ENCODE data around the gene TERB2.
A peak's percentile ranks its signal among the peaks of the same experiment; 100 is the strongest.
"Not testable (repeated sequence)": the region's sequence is repeated elsewhere in the genome, so short reads cannot be mapped to it uniquely, and the experiment has no call there.

Gene TERB2

DNA sequence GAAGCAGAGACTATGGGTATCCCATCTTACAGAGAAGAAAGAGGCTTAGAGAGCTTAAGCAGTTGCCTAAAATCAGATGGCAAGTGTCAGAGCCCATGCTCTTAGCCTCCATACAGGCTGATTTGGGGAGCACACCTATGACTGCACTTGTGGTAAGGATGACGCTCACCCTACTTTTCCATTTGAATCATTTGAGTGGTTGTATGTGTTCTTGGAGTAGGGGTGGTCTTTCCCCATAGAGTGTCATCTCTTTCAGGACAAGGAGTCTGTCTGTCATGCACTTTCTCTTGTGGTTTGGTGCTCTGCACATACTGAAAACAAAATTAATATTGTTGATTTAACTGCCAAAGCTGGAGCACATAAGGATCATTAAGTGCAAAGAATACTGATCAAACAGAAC is 31.2 kb downstream of the TERB2 start:
- peaks cover 25% of the 10 kb centered on the region for H3K27me3 Mint-ChIP-seq

DNA sequence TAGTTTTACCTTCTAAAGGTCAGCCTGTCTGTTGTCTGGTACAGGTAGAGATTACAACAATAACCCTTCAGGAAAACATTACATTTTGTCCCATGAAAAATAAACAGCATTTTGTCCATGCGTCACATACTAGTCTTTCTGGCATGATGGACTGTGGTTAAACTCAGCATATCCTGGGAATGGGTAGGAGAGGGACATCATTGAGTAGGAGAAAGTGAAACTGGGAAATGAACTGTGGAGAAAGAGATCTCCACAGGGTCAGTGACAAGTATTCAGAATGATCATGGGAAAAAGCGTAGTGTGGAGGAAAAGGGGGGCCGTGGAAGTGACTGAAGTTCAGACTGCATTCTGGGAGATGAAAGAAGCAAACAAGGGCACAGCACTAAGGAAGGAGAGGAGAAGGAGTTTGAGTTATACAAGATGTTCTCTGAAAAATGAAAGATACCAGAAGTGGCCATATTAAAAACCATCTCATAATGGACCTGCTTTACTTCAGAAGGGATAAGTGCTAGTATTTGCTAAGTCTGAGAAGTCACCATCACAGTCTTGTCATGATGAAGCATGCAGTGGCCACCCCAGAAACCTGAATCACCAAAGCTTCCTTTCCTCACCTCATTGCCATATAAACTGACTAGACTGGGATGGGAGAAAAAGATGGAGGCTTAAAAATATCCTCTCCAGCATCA is 31.8 kb downstream of the TERB2 start:
- not testable (repeated sequence) for H3K36me3 Mint-ChIP-seq

More for the DNA sequence above, 31.2 kb downstream of the TERB2 start:
- not testable (repeated sequence) for ATAC-seq, H3K27ac Mint-ChIP-seq, H3K4me3 Mint-ChIP-seq, H3K36me3 Mint-ChIP-seq, H3K9me3 Mint-ChIP-seq, H3K4me1 Mint-ChIP-seq

DNA sequence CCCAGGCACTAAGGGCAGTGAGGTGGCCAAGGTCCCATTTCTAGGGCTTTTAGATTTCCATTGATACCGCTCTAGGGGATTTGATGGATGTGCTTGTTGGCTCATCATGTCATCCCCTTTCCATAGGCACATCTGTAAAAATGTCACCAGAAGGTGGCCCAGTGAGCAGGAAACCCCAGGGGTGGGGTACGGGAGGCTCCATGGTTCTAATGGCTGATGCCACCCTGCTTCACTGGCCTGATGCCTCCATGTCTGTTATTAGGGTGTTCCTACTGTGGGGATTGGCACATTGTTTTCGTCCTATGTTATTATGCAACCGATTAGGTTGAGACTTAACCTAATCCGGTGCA is 32.4 kb downstream of the TERB2 start:
- peaks cover 19% of the 10 kb centered on the region for H3K27me3 Mint-ChIP-seq
- not testable (repeated sequence) for ATAC-seq, H3K27ac Mint-ChIP-seq, H3K9me3 Mint-ChIP-seq, H3K36me3 Mint-ChIP-seq, H3K4me3 Mint-ChIP-seq, H3K4me1 Mint-ChIP-seq

More for the DNA sequence above, 31.8 kb downstream of the TERB2 start:
- H3K4me1 Mint-ChIP-seq, H3K9me3 Mint-ChIP-seq, ATAC-seq, H3K4me3 Mint-ChIP-seq, H3K27ac Mint-ChIP-seq: not testable (repeated sequence)
- H3K27me3 Mint-ChIP-seq, result peaks cover 24% of the 10 kb centered on the region

DNA sequence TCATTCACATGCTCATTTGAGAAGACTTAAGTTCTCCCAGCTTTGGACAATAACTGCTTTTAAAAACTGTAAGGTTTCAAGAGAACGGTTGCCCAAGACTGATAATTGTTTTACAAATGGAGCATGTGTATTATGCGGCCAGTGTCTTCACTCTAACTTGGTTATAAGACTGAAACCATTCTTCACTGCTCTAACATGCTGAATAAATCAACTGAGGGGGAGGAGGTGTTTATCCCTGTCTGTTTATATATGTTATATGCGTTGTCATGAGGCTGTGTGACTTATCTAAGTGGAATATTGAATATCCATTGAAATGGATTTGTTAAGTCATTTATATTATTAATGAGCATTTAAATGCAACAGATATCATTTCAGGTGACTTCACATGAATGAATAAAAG is 41.1 kb downstream of the TERB2 start:
- H3K27me3 Mint-ChIP-seq, H3K9me3 Mint-ChIP-seq, H3K4me3 Mint-ChIP-seq, ATAC-seq, H3K27ac Mint-ChIP-seq, H3K4me1 Mint-ChIP-seq, H3K36me3 Mint-ChIP-seq: not testable (repeated sequence)

DNA sequence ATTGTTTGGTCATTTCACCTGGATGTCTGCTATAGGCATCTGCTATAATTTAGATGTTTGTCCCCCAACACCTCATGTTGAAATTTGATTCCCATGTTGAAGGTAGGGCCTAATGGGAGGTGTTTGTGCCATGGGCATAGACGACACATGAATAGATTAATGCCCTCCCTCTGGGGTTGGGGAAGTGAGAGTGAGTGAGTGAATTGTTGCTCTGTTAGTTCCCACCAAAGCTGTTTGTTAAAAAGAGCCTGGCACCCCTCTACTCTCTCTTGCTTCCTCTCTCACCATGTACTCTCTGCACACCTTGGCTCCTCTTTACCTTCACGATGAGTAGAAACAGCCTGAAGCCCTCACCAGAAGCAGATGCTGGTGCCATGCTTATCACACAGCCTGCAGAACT is 42.6 kb downstream of the TERB2 start:
- H3K4me1 Mint-ChIP-seq, result peaks cover 6% of the 10 kb centered on the region
- H3K36me3 Mint-ChIP-seq, result no peaks in the 10 kb centered on the region
- no peak for ATAC-seq
- H3K27me3 Mint-ChIP-seq, result no peaks in the 10 kb centered on the region
- H3K9me3 Mint-ChIP-seq, result no peaks in the 10 kb centered on the region
- H3K27ac Mint-ChIP-seq, result no peak overlapping the region
- no peak overlapping the region for H3K4me3 Mint-ChIP-seq

DNA sequence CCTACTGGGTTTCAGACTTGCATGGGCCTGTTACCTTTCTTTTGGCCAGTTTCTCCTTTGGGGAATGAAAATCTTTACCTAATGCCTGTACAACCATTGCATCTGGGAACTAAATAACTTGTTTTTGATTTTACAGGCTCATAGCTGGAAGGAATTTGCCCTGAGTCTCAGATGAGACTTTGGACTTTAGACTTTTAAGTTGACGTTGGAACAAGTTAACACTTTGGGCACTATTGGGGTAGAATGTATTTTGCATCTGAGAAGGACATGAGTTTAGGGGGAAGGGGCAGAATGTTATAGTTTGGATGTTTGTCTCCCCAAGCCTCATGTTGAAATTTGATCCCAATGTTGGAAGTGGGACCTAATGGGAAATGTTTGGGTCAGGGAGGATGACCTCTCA is 44.7 kb downstream of the TERB2 start:
- not testable (repeated sequence) for H3K36me3 Mint-ChIP-seq

DNA sequence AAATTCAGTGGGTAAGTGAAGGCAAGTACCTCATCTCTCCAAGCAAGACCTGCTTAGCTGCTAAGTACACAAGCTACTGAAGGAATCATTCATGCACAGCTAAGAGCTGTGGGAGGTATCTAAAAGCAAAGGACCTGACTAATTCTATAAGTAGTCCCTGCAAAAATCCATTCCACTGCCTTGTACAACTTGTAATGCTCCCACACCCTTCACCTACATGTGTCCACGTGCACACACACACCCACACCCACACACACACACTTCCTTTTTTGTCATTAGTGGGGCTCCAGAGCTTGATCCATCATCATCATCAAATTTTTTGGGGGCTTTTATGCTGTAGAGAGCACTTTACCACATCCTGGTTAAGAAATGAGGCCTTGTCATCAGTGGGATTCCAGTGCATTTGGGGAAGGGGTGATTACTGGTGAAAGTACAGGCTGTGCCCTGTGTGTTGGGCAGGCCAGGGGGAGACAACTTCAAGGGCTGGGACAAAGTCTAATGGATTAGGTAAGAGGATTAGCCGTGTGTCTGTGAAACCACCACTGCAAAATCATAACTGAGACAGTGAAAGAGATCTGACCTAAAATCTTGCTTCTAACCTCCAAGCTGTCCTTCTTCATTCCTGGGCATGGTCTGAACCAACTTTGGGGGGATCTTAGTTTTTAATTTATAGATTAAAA is 47.4 kb downstream of the TERB2 start:
- H3K9me3 Mint-ChIP-seq, H3K4me3 Mint-ChIP-seq, H3K36me3 Mint-ChIP-seq, H3K27me3 Mint-ChIP-seq, H3K4me1 Mint-ChIP-seq, H3K27ac Mint-ChIP-seq: not testable (repeated sequence)
- peak; percentile 70 for ATAC-seq

More for the DNA sequence above, 44.7 kb downstream of the TERB2 start:
- not testable (repeated sequence) for ATAC-seq, H3K4me3 Mint-ChIP-seq, H3K27me3 Mint-ChIP-seq, H3K4me1 Mint-ChIP-seq, H3K27ac Mint-ChIP-seq, H3K9me3 Mint-ChIP-seq

DNA sequence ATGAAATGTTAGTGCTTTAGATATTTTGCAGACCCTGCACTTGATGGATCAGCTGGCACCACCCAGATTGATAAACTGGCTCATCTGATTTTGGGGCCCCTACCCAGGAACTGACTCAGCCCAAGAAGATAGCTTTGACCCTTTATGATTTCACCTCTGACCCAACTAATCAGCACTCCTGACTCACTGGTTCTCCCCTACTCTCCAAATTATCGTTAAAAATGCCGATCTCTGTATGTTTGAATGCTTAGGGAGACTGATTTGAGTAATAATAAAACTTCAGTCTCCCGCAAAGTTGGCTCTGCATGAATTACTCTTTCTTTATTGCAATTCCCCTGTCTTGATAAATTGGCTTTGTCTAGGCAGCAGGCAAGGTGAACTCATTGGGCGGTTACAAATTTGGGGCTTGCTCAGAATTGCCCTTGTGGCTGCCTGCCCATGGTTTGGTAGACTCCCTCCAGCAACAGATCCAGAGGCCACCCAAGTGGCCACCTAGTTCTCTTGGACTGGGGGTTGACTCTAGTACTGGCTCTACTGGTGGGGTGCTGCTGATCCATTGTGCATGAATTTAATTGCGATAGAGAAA is 48.2 kb downstream of the TERB2 start:
- ATAC-seq, result peak; percentile 39
- H3K27ac Mint-ChIP-seq, H3K4me3 Mint-ChIP-seq, H3K4me1 Mint-ChIP-seq, H3K9me3 Mint-ChIP-seq, H3K36me3 Mint-ChIP-seq, H3K27me3 Mint-ChIP-seq: not testable (repeated sequence)

DNA sequence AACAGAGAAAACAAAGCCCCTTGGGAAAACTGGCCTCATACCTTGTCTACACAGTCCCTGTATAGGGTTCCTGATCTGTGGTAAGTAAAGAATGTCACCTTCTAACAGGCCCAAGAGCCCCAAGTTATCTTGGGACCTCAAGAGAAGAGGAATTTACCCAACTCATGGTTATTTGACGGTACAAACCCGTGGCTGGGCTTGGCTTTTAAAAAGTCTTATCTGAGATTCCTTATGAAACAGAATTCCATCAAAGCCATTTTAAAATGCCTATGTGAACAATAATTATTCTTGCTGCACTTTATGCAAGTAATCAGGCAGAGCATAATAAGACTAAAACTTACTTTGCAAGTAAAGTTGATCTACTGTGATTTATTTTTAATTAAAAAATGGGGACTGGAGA is 52.6 kb downstream of the TERB2 start:
- Mint-ChIP-seq H3K4me3 (no peak overlapping the region), H3K27ac (no peak overlapping the region), H3K36me3 (no peaks in the 10 kb centered on the region), H3K4me1 (no peaks in the 10 kb centered on the region), H3K27me3 (peaks cover 8% of the 10 kb centered on the region), H3K9me3 (no peaks in the 10 kb centered on the region)
- no peak for ATAC-seq

DNA sequence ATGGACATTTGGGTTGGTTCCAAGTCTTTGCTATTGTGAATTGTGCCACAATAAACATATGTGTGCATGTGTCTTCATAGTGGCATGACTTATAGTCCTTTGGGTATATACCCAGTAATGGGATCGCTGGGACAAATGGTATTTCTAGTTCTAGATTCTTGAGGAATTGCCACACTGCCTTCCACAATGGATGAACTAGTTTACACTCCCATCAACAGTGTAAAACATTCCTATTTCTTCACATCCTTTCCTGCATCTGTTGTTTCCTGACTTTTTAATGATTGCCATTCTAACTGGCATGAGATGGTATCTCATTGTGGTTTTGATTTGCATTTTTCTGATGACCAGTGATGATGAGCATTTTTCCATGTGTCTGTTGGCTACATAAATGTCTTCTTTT is 58.6 kb downstream of the TERB2 start:
- H3K27ac Mint-ChIP-seq, H3K4me1 Mint-ChIP-seq, H3K36me3 Mint-ChIP-seq, ATAC-seq, H3K4me3 Mint-ChIP-seq, H3K9me3 Mint-ChIP-seq: not testable (repeated sequence)
- H3K27me3 Mint-ChIP-seq, result peaks cover 30% of the 10 kb centered on the region

DNA sequence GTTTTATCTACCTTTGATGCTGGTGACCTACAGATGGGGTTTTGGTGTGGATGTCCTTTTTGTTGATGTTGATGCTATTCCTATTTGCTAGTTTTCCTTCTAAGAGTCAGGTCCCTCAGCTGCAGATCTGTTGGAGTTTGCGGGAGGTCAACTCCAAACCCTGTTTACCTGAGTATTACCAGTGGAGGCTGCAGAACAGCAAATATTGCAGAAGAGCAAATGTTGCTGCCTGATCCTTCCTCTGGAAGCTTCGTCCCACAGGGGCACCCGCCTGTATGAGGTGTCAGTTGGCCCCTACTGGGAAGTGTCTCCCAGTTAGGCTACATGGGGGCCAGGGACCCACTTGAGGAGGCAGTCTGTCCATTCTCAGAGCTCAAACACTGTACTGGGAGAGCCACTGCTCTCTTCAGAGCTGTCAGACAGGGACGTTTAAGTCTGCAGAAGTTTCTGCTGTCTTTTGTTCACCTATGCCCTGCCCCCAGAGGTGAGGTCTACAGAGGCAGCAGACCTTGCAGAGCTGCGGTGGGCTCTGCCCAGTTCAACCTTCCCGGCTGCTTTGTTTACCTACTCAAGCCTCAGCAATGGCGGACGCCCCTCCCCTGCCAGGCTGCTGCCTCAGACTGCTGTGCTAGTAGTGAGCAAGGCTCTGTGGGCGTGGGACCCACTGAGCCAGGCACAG is 63.9 kb downstream of the TERB2 start:
- not testable (repeated sequence) for H3K9me3 Mint-ChIP-seq, H3K36me3 Mint-ChIP-seq, H3K27ac Mint-ChIP-seq, ATAC-seq, H3K4me3 Mint-ChIP-seq
- Mint-ChIP-seq H3K4me1 (peaks cover 15% of the 10 kb centered on the region), H3K27me3 (peaks cover 26% of the 10 kb centered on the region)

DNA sequence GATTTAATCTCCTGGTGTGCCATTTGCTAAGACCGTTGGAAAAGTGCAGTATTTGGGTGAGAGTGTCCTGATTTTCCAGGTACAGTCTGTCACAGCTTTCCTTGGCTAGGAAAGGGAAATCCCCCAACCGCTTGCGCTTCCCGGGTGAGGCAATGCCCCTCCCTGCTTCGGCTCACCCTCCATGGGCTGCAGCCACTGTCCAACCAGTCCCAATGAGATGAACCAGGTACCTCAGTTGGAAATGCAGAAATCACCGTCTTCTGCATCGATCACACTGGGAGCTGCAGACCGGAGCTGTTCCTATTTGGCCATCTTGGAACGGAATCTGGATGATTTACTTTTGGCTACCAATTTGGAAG is 64.4 kb downstream of the TERB2 start:
- not testable (repeated sequence) for H3K27ac Mint-ChIP-seq, H3K9me3 Mint-ChIP-seq, H3K4me3 Mint-ChIP-seq, H3K36me3 Mint-ChIP-seq, ATAC-seq
- Mint-ChIP-seq H3K27me3 (peaks cover 26% of the 10 kb centered on the region), H3K4me1 (peaks cover 20% of the 10 kb centered on the region)

DNA sequence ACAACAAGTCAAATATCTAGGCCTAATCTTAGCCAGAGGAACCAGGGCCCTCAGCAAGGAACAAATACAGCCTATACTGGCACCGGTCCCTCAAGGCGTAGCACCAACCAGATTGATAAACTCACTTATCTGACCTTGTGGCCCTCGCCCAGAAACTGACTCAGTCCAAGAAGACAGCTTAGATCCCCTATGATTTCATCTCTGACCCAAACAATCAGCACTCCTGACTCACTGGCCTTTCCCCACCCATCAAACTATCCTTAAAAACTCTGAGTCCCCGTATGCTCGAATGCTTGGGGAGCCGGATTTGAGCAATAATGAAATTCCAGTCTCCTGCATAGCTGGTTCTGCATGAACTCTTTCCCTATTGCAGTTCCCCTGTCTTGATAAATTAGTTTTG is 64.9 kb downstream of the TERB2 start:
- H3K4me1 Mint-ChIP-seq, result peaks cover 25% of the 10 kb centered on the region
- no peak overlapping the region for H3K4me3 Mint-ChIP-seq
- no peak for ATAC-seq
- no peak overlapping the region for H3K27ac Mint-ChIP-seq
- no peaks in the 10 kb centered on the region for H3K36me3 Mint-ChIP-seq
- H3K27me3 Mint-ChIP-seq, result peaks cover 26% of the 10 kb centered on the region
- peaks cover 3% of the 10 kb centered on the region for H3K9me3 Mint-ChIP-seq

DNA sequence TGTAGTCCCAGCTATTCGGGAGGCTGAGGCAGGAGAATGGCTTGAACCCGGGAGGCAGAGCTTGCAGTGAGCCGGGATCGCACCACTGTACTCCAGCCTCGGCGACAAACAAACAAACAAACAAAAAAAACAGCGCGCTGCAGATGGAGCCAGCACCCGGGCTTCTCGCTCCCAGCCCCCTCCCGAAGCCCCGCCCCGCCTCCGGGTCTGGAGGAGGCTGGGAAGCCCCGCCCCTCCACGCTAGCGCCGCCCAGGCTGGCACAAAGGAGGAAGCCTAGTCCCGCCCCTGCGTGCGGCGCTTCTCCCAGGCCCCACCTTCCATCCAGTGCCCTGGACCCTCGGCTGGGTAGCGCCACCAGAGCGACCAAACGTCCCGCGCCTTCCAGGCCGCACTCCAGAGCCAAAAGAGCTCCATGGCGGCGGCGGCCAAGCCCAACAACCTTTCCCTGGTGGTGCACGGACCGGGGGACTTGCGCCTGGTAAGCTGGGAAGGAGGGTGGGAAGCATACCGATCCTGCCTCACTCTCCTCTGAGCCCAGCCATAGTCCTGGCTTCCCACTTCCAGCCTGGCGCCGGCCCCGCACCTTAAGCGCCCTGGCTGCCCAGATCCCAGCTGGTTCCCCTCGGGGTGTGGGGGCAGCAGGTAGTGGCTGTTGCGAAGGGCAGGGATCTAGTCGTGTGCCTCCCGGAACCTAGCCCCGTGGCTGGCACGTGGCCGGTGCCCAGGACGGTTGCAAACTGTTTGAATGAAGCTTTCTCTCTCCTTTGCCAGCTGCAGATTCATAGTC is 66.6 kb downstream of the TERB2 start, which contains the start of gene SORD:
Gene SORD (plus strand): TSS at position 325 of the 788 bp plus-strand sequence. CDS start 89 bp downstream, at position 414.
- Mint-ChIP-seq H3K4me1 (peaks cover 25% of the 10 kb centered on the region), H3K36me3 (no peaks in the 10 kb centered on the region), H3K27me3 (peaks cover 19% of the 10 kb centered on the region), H3K27ac (peak within 1 kb of the TSS; percentile 74), H3K9me3 (no peaks in the 10 kb centered on the region), H3K4me3 (peak within 1 kb of the TSS; percentile 93)
- peak; percentile 99 for ATAC-seq

DNA sequence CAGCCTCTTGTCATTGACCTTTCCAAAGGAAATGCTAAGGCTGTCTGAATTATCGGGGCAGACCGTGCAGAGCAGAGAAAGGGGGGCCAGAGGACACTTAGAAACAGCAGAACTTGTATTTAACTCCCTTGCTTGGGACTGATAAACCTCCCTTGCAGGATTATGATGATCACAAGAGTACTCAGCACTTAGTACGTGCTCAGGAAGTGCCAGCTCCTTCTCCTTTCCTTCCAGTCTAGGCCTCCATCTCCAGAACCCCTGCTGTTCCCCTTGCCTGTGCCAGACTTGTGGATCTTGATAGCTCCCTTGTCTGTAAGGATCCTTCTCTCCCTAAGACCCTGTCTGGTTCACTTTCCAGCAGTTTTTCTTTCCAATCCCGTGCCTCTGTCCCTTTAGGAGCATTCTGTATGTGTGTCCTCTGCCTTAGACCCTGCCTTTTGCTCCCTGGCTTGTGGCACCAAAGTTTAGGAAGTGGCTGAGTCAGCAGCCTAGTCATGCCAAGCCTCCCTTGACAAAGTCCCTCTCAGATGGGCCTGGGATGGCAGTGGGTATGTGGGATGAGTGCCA is 67.3 kb downstream of the TERB2 start:
- H3K4me3 Mint-ChIP-seq, result peak overlapping the region; percentile 93
- no peaks in the 10 kb centered on the region for H3K9me3 Mint-ChIP-seq
- peaks cover 16% of the 10 kb centered on the region for H3K27me3 Mint-ChIP-seq
- ATAC-seq, result no peak
- H3K4me1 Mint-ChIP-seq, result peaks cover 25% of the 10 kb centered on the region
- H3K36me3 Mint-ChIP-seq, result no peaks in the 10 kb centered on the region
- peak overlapping the region; percentile 74 for H3K27ac Mint-ChIP-seq

All from stimulated activated memory B cell treated with anti-CD40 and anti-IgM and Interleukin-4, amounts not matched to agents 10 μg/mL and 1 μg/mL and 100 μg/mL, for 72 hours (primary cell).